ENCODE data around the gene DISC1.

- TF ChIP-seq CTCF (conservative IDR thresholded peaks at IDR 0.05 in 1 of 2, IDR thresholded peaks at IDR 0.05 in 1 of 2; ENCODE audit: extremely low read depth in 1 of 2, insufficient read depth in 1 of 2, low read depth in 1 of 2, low read length in 2 of 2) = no peak
- no peak for TF ChIP-seq EZH2 (IDR thresholded peaks at IDR 0.05; ENCODE audit: borderline replicate concordance, low read length)
Measured at GRCh38 chr1:231683439-231684165, 57.0 kb downstream of the DISC1 start.
